ENCODE data around the gene OSBP. TPM values are rescaled to one million over a fixed set of nuclear protein-coding genes. Genes with fewer than 3 reads are reported as not detected.

Gene OSBP
- total and polyA plus RNA-seq, 10 donors = 7.0 to 39.9 (median 34.5) TPM

DNA sequence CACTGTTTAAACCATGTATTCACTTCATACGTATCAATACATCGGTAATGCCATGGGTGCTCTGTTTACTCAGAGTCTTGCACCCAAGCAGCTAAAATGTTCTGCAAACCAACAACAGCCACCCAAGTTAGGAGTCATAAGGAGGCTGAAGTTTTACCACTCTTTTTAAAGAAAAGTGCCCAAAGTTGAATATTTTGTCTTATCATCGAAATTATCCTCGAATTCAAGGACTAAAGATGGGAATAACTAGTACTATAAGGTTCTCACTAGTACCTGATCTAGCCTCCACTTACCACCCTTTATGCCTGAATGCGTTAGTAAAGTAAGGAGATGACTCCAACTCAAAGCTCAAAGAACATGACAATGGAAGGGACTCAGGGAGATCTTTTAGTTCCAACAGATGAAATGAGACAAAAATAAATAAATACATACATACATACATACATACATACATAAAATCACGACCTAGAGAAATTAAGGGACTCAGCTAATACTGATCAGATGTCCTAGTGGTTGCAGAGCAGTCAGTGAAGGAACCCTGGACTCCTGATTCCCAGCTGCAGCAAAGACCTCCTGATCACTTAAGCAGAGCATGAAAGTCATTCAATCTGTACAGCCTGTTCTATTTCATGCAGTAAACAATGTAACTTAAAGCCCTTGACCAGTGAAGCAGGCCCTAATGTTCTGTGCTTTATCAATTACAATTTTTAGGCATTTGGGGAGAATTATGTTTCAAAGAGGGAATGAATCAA, 7.7 kb downstream of the OSBP start:
- peaks cover 3 to 88% (median 75%) of the 10 kb centered on the region in 6 donors for H3K36me3 ChIP-seq
- TF ChIP-seq POLR2AphosphoS5 (IDR thresholded peaks at IDR 0.05) = no peak
- TF ChIP-seq POLR2A (IDR thresholded peaks at IDR 0.05) = no peak
- TF ChIP-seq, protein P1, sequence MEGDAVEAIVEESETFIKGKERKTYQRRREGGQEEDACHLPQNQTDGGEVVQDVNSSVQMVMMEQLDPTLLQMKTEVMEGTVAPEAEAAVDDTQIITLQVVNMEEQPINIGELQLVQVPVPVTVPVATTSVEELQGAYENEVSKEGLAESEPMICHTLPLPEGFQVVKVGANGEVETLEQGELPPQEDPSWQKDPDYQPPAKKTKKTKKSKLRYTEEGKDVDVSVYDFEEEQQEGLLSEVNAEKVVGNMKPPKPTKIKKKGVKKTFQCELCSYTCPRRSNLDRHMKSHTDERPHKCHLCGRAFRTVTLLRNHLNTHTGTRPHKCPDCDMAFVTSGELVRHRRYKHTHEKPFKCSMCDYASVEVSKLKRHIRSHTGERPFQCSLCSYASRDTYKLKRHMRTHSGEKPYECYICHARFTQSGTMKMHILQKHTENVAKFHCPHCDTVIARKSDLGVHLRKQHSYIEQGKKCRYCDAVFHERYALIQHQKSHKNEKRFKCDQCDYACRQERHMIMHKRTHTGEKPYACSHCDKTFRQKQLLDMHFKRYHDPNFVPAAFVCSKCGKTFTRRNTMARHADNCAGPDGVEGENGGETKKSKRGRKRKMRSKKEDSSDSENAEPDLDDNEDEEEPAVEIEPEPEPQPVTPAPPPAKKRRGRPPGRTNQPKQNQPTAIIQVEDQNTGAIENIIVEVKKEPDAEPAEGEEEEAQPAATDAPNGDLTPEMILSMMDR (IDR thresholded peaks at IDR 0.05 in 8 of 11, conservative IDR thresholded peaks at IDR 0.05 in 3 of 11) = no peak
- intact Hi-C loops (cut with DNase I; ENCODE audit: low total_unique reads) = no loop called here
- peaks cover 15 to 41% (median 19%) of the 10 kb centered on the region in 6 donors for H3K4me1 ChIP-seq
- no peak for DNase-seq
- no peaks in the 10 kb centered on the region for H3K9me3 ChIP-seq
- no peak overlapping the region for H3K27ac ChIP-seq
- no peaks in the 10 kb centered on the region for H3K27me3 ChIP-seq (replicated peaks in 1 of 7)
- 93 to 98% (median 95%) methylated on average over 6 of the region's 6 CpGs for WGBS, 5 donors
- no peak overlapping the region for H3K4me3 ChIP-seq

DNA sequence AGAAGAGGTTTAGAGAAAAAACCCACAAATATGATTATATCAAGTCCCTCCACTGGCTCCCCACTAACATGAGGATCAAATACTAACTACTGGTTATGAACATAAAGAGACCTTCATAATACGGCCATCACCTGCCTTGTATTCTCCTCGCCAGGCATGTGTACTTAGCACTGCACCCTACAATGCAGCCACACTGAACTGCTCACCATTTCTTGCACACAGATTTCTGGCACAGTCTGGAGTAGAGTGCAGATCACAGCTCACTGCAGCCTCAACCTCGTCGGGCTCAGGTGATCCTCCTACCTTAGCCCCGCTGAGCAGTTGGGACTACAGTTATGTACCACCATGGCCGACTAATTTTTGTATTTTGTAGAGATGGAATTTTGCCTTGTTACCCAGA, 13.1 kb downstream of the OSBP start:
- no peak for DNase-seq
- Histone ChIP-seq H3K27me3 (replicated peaks in 1 of 7) (no peaks in the 10 kb centered on the region), H3K4me1 (peaks cover 0 to 13% (median 0%) of the 10 kb centered on the region in 6 donors), H3K36me3 (peaks cover 9 to 100% (median 97%) of the 10 kb centered on the region in 6 donors), H3K4me3 (no peak overlapping the region), H3K9me3 (no peaks in the 10 kb centered on the region), H3K27ac (no peak overlapping the region)
- intact Hi-C loops (cut with DNase I; ENCODE audit: low total_unique reads) = no loop called here
- 96 to 98% (median 97%) methylated on average over 6 of the region's 6 CpGs for WGBS, 5 donors
- TF ChIP-seq POLR2AphosphoS5 (IDR thresholded peaks at IDR 0.05) (no peak), POLR2A (IDR thresholded peaks at IDR 0.05) (no peak)
- TF ChIP-seq, protein P1 (IDR thresholded peaks at IDR 0.05 in 8 of 11, conservative IDR thresholded peaks at IDR 0.05 in 3 of 11) = no peak

- H3K4me3 ChIP-seq = no peak overlapping the region
- WGBS, 5 donors = 81 to 92% (median 88%) methylated on average over 4 of the region's 4 CpGs
- H3K27ac ChIP-seq = no peak overlapping the region
- TF ChIP-seq POLR2A (IDR thresholded peaks at IDR 0.05) (no peak), POLR2AphosphoS5 (IDR thresholded peaks at IDR 0.05) (no peak)
- TF ChIP-seq, protein P1 (IDR thresholded peaks at IDR 0.05 in 8 of 11, conservative IDR thresholded peaks at IDR 0.05 in 3 of 11) = no peak
- H3K9me3 ChIP-seq = no peaks in the 10 kb centered on the region
- H3K36me3 ChIP-seq = peaks cover 9 to 100% (median 98%) of the 10 kb centered on the region in 6 donors
- intact Hi-C loops (cut with DNase I; ENCODE audit: low total_unique reads) = no loop called here
- peaks cover 0 to 12% (median 0%) of the 10 kb centered on the region in 6 donors for H3K4me1 ChIP-seq
- no peak for DNase-seq
- H3K27me3 ChIP-seq (replicated peaks in 1 of 7) = no peaks in the 10 kb centered on the region
Observed at GRCh38 chr11:59601788-59602187, 13.8 kb downstream of the OSBP start.

DNA sequence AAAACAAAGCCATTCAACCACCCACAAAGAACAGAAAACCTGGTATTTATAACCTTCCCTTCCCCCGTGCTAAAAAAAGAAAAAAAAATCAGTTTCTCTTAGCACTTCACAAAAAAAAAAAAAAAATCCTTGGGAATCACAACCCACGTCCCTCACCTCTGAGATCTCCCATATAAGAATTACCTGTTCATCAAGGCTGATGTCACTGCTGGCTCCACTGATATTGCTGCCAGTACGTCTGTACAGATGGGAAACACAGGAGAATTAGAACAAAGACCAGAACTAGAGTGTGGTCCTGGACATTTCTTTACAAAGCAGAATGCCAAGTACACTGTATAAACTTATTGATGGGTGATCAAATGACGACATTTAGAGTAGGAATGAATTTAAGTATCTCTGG, 14.9 kb downstream of the OSBP start:
- Histone ChIP-seq H3K4me1 (peaks cover 0 to 11% (median 0%) of the 10 kb centered on the region in 6 donors), H3K27me3 (replicated peaks in 1 of 7) (no peaks in the 10 kb centered on the region), H3K4me3 (no peak overlapping the region), H3K27ac (no peak overlapping the region), H3K9me3 (no peaks in the 10 kb centered on the region), H3K36me3 (peaks cover 5 to 100% (median 98%) of the 10 kb centered on the region in 6 donors)
- TF ChIP-seq POLR2A (IDR thresholded peaks at IDR 0.05) = no peak
- TF ChIP-seq, protein P1 (IDR thresholded peaks at IDR 0.05 in 8 of 11, conservative IDR thresholded peaks at IDR 0.05 in 3 of 11) = no peak
- TF ChIP-seq POLR2AphosphoS5 (IDR thresholded peaks at IDR 0.05) = no peak
- WGBS, 5 donors = 89 to 96% (median 94%) methylated on average over 4 of the region's 4 CpGs
- no peak for DNase-seq
- intact Hi-C loops (cut with DNase I; ENCODE audit: low total_unique reads) = no loop called here

Measured in spleen (tissue), 11 donors.